ACC112 (cell line): ENCODE data around the gene TRAPPC5.

Source experiments
- H2AFZ ChIP-seq: fragments of 200-600 bp; sonication (generic); one replicate; pipeline ENCODE4 v1.6.0; 2017; ENCODE audit warnings: antibody characterized with exemption, low read length; ENCODE audit not compliant: unreplicated experiment
- H3K27ac ChIP-seq: fragments of 200-600 bp; sonication (generic); 2 replicates; pipeline ENCODE4 v1.5.1; 2014; ENCODE audit warnings: low read depth, mild to moderate bottlenecking, antibody characterized with exemption, low read length, moderate library complexity
- H3K27me3 ChIP-seq: fragments of 200-600 bp; sonication (generic); 2 replicates; pipeline ENCODE4 v1.6.1; 2014; ENCODE audit warnings: mild to moderate bottlenecking, antibody characterized with exemption, low read length, moderate library complexity, mixed read lengths; ENCODE audit not compliant: insufficient read depth
- H3K36me3 ChIP-seq: fragments of 200-600 bp; sonication (generic); 2 replicates; pipeline ENCODE4 v1.6.1; 2016; ENCODE audit warnings: mild to moderate bottlenecking, antibody characterized with exemption, low read length, moderate library complexity, mixed read lengths; ENCODE audit not compliant: insufficient read depth
- H3K4me1 ChIP-seq: fragments of 200-600 bp; sonication (generic); one replicate; pipeline ENCODE4 v1.6.1; 2016; ENCODE audit warnings: low read length, mixed read lengths; ENCODE audit not compliant: insufficient read depth, unreplicated experiment, control insufficient read depth
- H3K4me3 ChIP-seq: fragments of 200-600 bp; sonication (generic); 2 replicates; pipeline ENCODE4 v1.5.1; 2014; ENCODE audit warnings: mild to moderate bottlenecking, low read depth, low read length
- H3K79me2 ChIP-seq: fragments of 200-600 bp; sonication (generic); one replicate; pipeline ENCODE4 v1.6.0; 2016; ENCODE audit warnings: low read length; ENCODE audit not compliant: control insufficient read depth, unreplicated experiment, insufficient read depth

TRAPPC5 gene

GRCh38 chr19:7704280-7705060, 23.8 kb downstream of the TRAPPC5 start:
- Histone ChIP-seq H3K4me1 (no peaks in the 10 kb centered on the region), H3K27me3 (no peaks in the 10 kb centered on the region), H3K79me2 (no peaks in the 10 kb centered on the region), H3K36me3 (no peaks in the 10 kb centered on the region), H3K27ac (no peak overlapping the region), H2AFZ (no peak overlapping the region), H3K4me3 (no peak overlapping the region)

GRCh38 chr19:7705387-7706187, 25.0 kb downstream of the TRAPPC5 start:
- no peak overlapping the region for H3K4me3 ChIP-seq
- H2AFZ ChIP-seq: no peak overlapping the region
- H3K4me1 ChIP-seq: no peaks in the 10 kb centered on the region
- no peaks in the 10 kb centered on the region for H3K79me2 ChIP-seq
- H3K27me3 ChIP-seq: no peaks in the 10 kb centered on the region
- H3K27ac ChIP-seq: no peak overlapping the region
- H3K36me3 ChIP-seq: no peaks in the 10 kb centered on the region

GRCh38 chr19:7706188-7706954, 25.7 kb downstream of the TRAPPC5 start:
- no peaks in the 10 kb centered on the region for H3K36me3 ChIP-seq
- no peak overlapping the region for H3K27ac ChIP-seq
- H3K4me3 ChIP-seq: no peak overlapping the region
- H3K27me3 ChIP-seq: no peaks in the 10 kb centered on the region
- no peaks in the 10 kb centered on the region for H3K4me1 ChIP-seq
- no peaks in the 10 kb centered on the region for H3K79me2 ChIP-seq
- no peak overlapping the region for H2AFZ ChIP-seq

- H3K4me1 ChIP-seq: no peaks in the 10 kb centered on the region
- H3K27me3 ChIP-seq: no peaks in the 10 kb centered on the region
- no peak overlapping the region for H3K4me3 ChIP-seq
- no peak overlapping the region for H2AFZ ChIP-seq
- H3K36me3 ChIP-seq: no peaks in the 10 kb centered on the region
- H3K27ac ChIP-seq: no peak overlapping the region
- H3K79me2 ChIP-seq: no peaks in the 10 kb centered on the region
Observed at GRCh38 chr19:7706955-7707456, 26.4 kb downstream of the TRAPPC5 start.

DNA sequence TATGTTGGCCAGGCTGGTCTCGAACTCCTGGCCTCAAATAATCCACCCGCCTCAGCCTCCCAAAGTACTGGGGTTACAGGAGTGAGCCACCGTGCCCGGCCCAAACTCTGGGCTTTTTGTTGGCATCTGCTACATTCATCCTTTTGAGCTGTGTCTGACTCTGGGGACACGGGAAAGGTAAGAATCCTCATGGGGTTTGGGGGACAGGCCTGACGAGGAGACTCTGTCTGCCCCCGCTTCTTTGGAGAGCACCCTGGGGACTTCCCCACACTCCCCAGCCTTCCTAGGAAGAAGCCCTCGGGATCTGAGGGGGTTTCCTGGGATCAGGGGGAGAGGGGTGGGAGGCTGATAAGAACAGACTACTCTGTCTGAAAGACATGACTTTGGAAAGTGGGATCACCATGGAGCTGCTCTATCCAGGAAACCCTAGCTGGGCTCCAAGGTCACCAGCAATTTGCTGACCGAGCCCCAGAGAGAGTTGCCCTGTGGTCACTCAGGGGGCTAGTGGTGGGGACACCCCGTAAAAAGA, 29.4 kb downstream of the TRAPPC5 start:
- Histone ChIP-seq H2AFZ (no peak overlapping the region), H3K27me3 (no peaks in the 10 kb centered on the region)

GRCh38 chr19:7710616-7711015, 30.0 kb downstream of the TRAPPC5 start:
- H3K79me2 ChIP-seq: no peaks in the 10 kb centered on the region
- H3K4me1 ChIP-seq: no peaks in the 10 kb centered on the region
- H3K4me3 ChIP-seq: no peak overlapping the region
- no peaks in the 10 kb centered on the region for H3K27me3 ChIP-seq
- H3K36me3 ChIP-seq: no peaks in the 10 kb centered on the region
- no peak overlapping the region for H2AFZ ChIP-seq
- no peak overlapping the region for H3K27ac ChIP-seq

More for the DNA sequence above, 29.4 kb downstream of the TRAPPC5 start:
- no peak overlapping the region for H3K4me3 ChIP-seq
- H3K79me2 ChIP-seq: no peaks in the 10 kb centered on the region
- H3K36me3 ChIP-seq: no peaks in the 10 kb centered on the region
- no peak overlapping the region for H3K27ac ChIP-seq
- H3K4me1 ChIP-seq: no peaks in the 10 kb centered on the region

- H3K4me1 ChIP-seq: no peaks in the 10 kb centered on the region
- H3K4me3 ChIP-seq: no peak overlapping the region
- H3K27ac ChIP-seq: no peak overlapping the region
- H3K27me3 ChIP-seq: peaks cover 6% of the 10 kb centered on the region; the same call in 1 of the 2 replicates
- H3K36me3 ChIP-seq: no peaks in the 10 kb centered on the region
- no peaks in the 10 kb centered on the region for H3K79me2 ChIP-seq
- H2AFZ ChIP-seq: no peak overlapping the region
Observed at GRCh38 chr19:7715671-7716070, 35.0 kb downstream of the TRAPPC5 start.

DNA sequence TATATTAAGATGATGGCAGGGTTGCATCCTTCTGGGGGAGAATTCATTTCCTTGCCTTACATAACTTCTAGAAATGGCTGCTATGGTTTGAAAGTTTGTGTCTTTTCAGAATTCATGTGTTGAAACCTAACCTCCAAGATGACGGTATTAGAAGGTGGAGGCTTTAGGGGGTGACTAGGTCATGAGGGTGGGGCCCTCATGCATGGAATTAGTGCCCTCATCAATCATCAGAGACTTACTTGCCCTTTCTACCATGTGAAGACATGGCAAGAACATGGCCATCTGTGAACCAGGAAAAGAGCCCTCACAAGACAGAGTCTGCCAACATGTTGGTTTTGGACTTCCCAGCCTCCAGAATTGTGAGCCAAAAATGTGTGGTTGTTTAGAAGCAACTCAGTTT, 36.1 kb downstream of the TRAPPC5 start:
- no peaks in the 10 kb centered on the region for H3K36me3 ChIP-seq
- H3K27me3 ChIP-seq: peaks cover 6% of the 10 kb centered on the region; the same call in 1 of the 2 replicates
- H3K4me3 ChIP-seq: no peak overlapping the region
- H3K27ac ChIP-seq: no peak overlapping the region
- H2AFZ ChIP-seq: no peak overlapping the region
- no peaks in the 10 kb centered on the region for H3K4me1 ChIP-seq
- H3K79me2 ChIP-seq: no peaks in the 10 kb centered on the region

DNA sequence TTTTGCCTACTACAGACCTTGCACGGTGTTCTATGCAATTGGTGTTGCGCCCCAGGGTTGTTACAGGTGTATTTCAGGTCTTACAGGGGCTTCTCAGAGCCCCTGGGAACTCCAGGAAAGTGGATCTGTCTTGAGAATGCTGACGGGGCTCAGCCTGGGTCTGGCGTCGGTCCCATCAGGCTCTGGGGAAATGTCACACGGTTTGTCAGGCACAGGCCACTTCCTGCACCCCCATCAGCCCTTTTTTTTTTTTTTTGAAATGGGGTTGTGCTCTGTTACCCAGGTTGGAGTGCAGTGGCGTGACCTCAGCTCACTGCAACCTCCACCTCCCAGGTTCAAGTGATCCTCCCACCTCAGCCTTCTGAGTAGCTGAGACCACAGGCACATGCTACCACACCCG, 38.0 kb downstream of the TRAPPC5 start:
- no peaks in the 10 kb centered on the region for H3K4me1 ChIP-seq
- no peaks in the 10 kb centered on the region for H3K36me3 ChIP-seq
- H3K27me3 ChIP-seq: peaks cover 10% of the 10 kb centered on the region; the same call in 1 of the 2 replicates
- H2AFZ ChIP-seq: no peak overlapping the region
- H3K27ac ChIP-seq: no peak overlapping the region
- H3K79me2 ChIP-seq: no peaks in the 10 kb centered on the region
- no peak overlapping the region for H3K4me3 ChIP-seq

- H3K27me3 ChIP-seq: peaks cover 19% of the 10 kb centered on the region; the same call in 1 of the 2 replicates
- H3K4me3 ChIP-seq: no peak overlapping the region
- H2AFZ ChIP-seq: no peak overlapping the region
- no peaks in the 10 kb centered on the region for H3K36me3 ChIP-seq
- H3K79me2 ChIP-seq: no peaks in the 10 kb centered on the region
- no peak overlapping the region for H3K27ac ChIP-seq
- H3K4me1 ChIP-seq: no peaks in the 10 kb centered on the region
Observed at GRCh38 chr19:7720351-7720750, 39.7 kb downstream of the TRAPPC5 start.
